K562 (cell line): ENCODE results near the gene GPR32. TPM values are rescaled to one million over a fixed set of nuclear protein-coding genes. Genes with fewer than 3 reads are reported as not detected.

Source experiments
- ATAC-seq: fragments of 200-7000 bp; cut with Tn5 transposase; 3 replicates; pipeline ENCODE4 v1.9.1; 2020; ENCODE audit warnings: moderate library complexity
- BruUV-seq: library from RNA; stranded (reverse); fragments of 400-500 nt; replicated peaks from 2 replicates; lab custom pipeline; 2021; lab: Mats Ljungman, UMichigan
- CTCF ChIA-PET: fragments of 300-600 bp; formaldehyde crosslinking; extraction: SDS; loops from one replicate; lab custom pipeline; 2021; ENCODE audit warnings: low intra/inter-chr PET ratio; lab: Yijun Ruan, JAX
- POLR2A ChIA-PET: fragments of 300-600, 350-650 bp; sonication (Branson Sonifier 250); formaldehyde crosslinking; extraction: SDS; loops from one replicate; lab custom pipeline; 2021; ENCODE audit warnings: antibody characterized with exemption, inconsistent platforms; lab: Yijun Ruan, JAX
- DNase-seq, 4 experiments: peaks; one replicate each; pipeline versions ENCODE4 v3.0.0 to v3.0.0-alpha.2; 2011 to 2018; ENCODE audit warnings: low spot score in 3 of 4, mixed read lengths in 3 of 4; ENCODE audit errors: extremely low read depth in 1 of 4
- FAIRE-seq: peaks from 2 replicates; lab custom pipeline; 2011; peaks lifted over from hg19 to GRCh38; lab: Jason Lieb, UNC
- H2AFZ ChIP-seq: 2 replicates; pipeline ENCODE4 v1.6.0; 2011; ENCODE audit warnings: low read depth, low read length, control low read depth, inconsistent platforms
- H3K27ac ChIP-seq: fragments of 200-600 bp; 3 replicates; pipeline ENCODE4 v1.8.0; 2011; ENCODE audit warnings: low read depth, mild to moderate bottlenecking, control low read depth, inconsistent platforms, low read length, moderate library complexity, mixed read lengths; ENCODE audit errors: extremely low read depth
- H3K27me3 ChIP-seq, 2 experiments: fragments of 300-600 bp in 1 of 2; 2 replicates in 1 of 2; 3 replicates in 1 of 2; pipeline versions ENCODE4 v1.6.0 to v1.8.0; 2011; ENCODE audit warnings: inconsistent platforms in 2 of 2, low read length in 2 of 2, mild to moderate bottlenecking in 1 of 2, mixed read lengths in 1 of 2, moderate library complexity in 1 of 2; ENCODE audit not compliant: control insufficient read depth in 2 of 2, insufficient read depth in 2 of 2
- H3K36me3 ChIP-seq: fragments of 300-600 bp; 3 replicates; pipeline ENCODE4 v1.8.0; 2011; ENCODE audit warnings: mild to moderate bottlenecking, low read length, inconsistent platforms; ENCODE audit not compliant: control insufficient read depth, insufficient read depth
- H3K4me1 ChIP-seq, 2 experiments: fragments of 200-600 bp in 1 of 2; replicated peaks in 1 of 2; 2 replicates in 1 of 2; 3 replicates in 1 of 2; pipeline versions ENCODE4 v1.5.1 to v1.8.0; 2011; ENCODE audit warnings: inconsistent platforms in 2 of 2, low read length in 2 of 2, mild to moderate bottlenecking in 1 of 2, mixed read lengths in 1 of 2, moderate library complexity in 1 of 2; ENCODE audit not compliant: control insufficient read depth in 2 of 2, insufficient read depth in 2 of 2
- H3K4me2 ChIP-seq: 2 replicates; pipeline ENCODE4 v1.6.1; 2011; ENCODE audit warnings: low read length, control low read depth, inconsistent platforms, mixed read lengths; ENCODE audit not compliant: insufficient read depth
- H3K4me3 ChIP-seq: fragments of 200-600 bp; sonication (generic), shearing (Covaris generic); 2 replicates; pipeline ENCODE4 v1.5.1; 2016; ENCODE audit warnings: control low read depth, inconsistent platforms
- H3K79me2 ChIP-seq: fragments of 200-600 bp; 3 replicates; pipeline ENCODE4 v1.8.0; 2011; ENCODE audit warnings: low read length, inconsistent platforms; ENCODE audit not compliant: control insufficient read depth, insufficient read depth
- H3K9ac ChIP-seq, 2 experiments: 2 replicates each; pipeline versions ENCODE4 v1.6.0 to v1.6.1; 2011; ENCODE audit warnings: low read depth in 2 of 2, low read length in 2 of 2, control low read depth in 1 of 2, inconsistent platforms in 1 of 2, mild to moderate bottlenecking in 1 of 2, mixed read lengths in 1 of 2; ENCODE audit not compliant: insufficient read depth in 1 of 2
- H3K9me1 ChIP-seq: one replicate; pipeline ENCODE4 v1.6.0; 2011; ENCODE audit warnings: inconsistent platforms, mild to moderate bottlenecking, low read length, moderate library complexity; ENCODE audit not compliant: control insufficient read depth, insufficient read depth
- H3K9me3 ChIP-seq: replicated peaks from 2 replicates; pipeline ENCODE4 v1.5.1; 2011; ENCODE audit warnings: low read depth, low read length, inconsistent platforms; ENCODE audit not compliant: control insufficient read depth, insufficient read depth
- H4K20me1 ChIP-seq: replicated peaks from 2 replicates; pipeline ENCODE4 v1.6.1; 2011; ENCODE audit warnings: low read length, inconsistent platforms, mixed read lengths; ENCODE audit not compliant: control insufficient read depth, insufficient read depth
- CHCHD3 ChIP-seq: fragments of 250-450 bp; sonication (Bioruptor Pico); IDR thresholded peaks from 2 replicates; pipeline ENCODE4 v2.1.2; 2022; ENCODE audit warnings: mild to moderate bottlenecking
- CREB3 ChIP-seq: fragments of 450-650 bp; conservative IDR thresholded peaks from 2 replicates; pipeline ENCODE4 v1.6.1; 2016; ENCODE audit warnings: missing genetic modification characterization, low read depth, mild to moderate bottlenecking, missing compliant biosample characterization, moderate library complexity
- ERF ChIP-seq: fragments of 450-650 bp; formaldehyde crosslinking; IDR thresholded peaks from 2 replicates; pipeline ENCODE4 v1.4.0; 2020; ENCODE audit warnings: mild to moderate bottlenecking, mixed read lengths
- FOXA3 ChIP-seq, 2 experiments: fragments of 450-650 bp in 1 of 2; sonication (generic) in 1 of 2; formaldehyde crosslinking; IDR thresholded peaks in 1 of 2; conservative IDR thresholded peaks in 1 of 2; 2 replicates each; pipeline versions ENCODE4 v1.4.0 to v1.8.0; 2020 to 2022; ENCODE audit warnings: mild to moderate bottlenecking in 2 of 2, missing genetic modification reagents in 1 of 2
- MEIS2 ChIP-seq: fragments of 450-650 bp; IDR thresholded peaks from 2 replicates; pipeline ENCODE4 v1.6.1; 2014; ENCODE audit warnings: mild to moderate bottlenecking; ENCODE audit not compliant: partially characterized antibody
- MXD1 ChIP-seq: fragments of 250-450 bp; sonication (Bioruptor Pico); IDR thresholded peaks from 2 replicates; pipeline ENCODE4 v1.8.0; 2021; ENCODE audit warnings: borderline replicate concordance, mild to moderate bottlenecking, moderate library complexity; ENCODE audit not compliant: poor library complexity, severe bottlenecking
- PATZ1 ChIP-seq: fragments of 250-450 bp; sonication (Bioruptor Pico); IDR thresholded peaks from 2 replicates; pipeline ENCODE4 v1.5.0; 2020; ENCODE audit warnings: mild to moderate bottlenecking, borderline replicate concordance
- SAP30 ChIP-seq: fragments of 200-600 bp; sonication (generic); IDR thresholded peaks from 2 replicates; pipeline ENCODE4 v1.6.1; 2012; ENCODE audit warnings: borderline replicate concordance, low read depth, mild to moderate bottlenecking, moderate library complexity, low read length, control low read depth, inconsistent platforms; ENCODE audit not compliant: insufficient read depth, poor library complexity, severe bottlenecking
- TAF1 ChIP-seq: IDR thresholded peaks from 2 replicates; pipeline ENCODE4 v1.6.1; 2011; ENCODE audit warnings: mild to moderate bottlenecking, low read length, moderate library complexity; ENCODE audit not compliant: insufficient read depth, control insufficient read depth, severe bottlenecking; ENCODE audit errors: extremely low read depth
- TEAD1 ChIP-seq, 2 experiments: fragments of 450-650 bp in 1 of 2; sonication (generic) in 1 of 2; formaldehyde crosslinking; IDR thresholded peaks; 2 replicates each; pipeline versions ENCODE4 v1.4.0 to v1.8.0; 2020 to 2022; ENCODE audit warnings: mild to moderate bottlenecking in 2 of 2, missing genetic modification reagents in 1 of 2
- U2AF2 ChIP-seq: fragments of 200-400 bp; formaldehyde crosslinking; optimal IDR thresholded peaks from 2 replicates; pipeline ENCODE3; 2017; ENCODE audit warnings: low read depth, mild to moderate bottlenecking, low read length
- ZNF445 ChIP-seq: fragments of 250-450 bp; sonication (Bioruptor Pico); IDR thresholded peaks from 2 replicates; pipeline ENCODE4 v1.4.0; 2020; ENCODE audit warnings: low read depth, mild to moderate bottlenecking, moderate library complexity
- ZNF511 ChIP-seq: sonication (generic); formaldehyde crosslinking; IDR thresholded peaks from 2 replicates; pipeline ENCODE4 v1.8.0; 2022; ENCODE audit warnings: mild to moderate bottlenecking, missing genetic modification reagents
- ZNF561 ChIP-seq: fragments of 450-650 bp; formaldehyde crosslinking; conservative IDR thresholded peaks from 2 replicates; pipeline ENCODE4 v1.4.0; 2020; ENCODE audit warnings: mild to moderate bottlenecking, moderate library complexity
- WGBS: fragments of 100-300 bp; shearing (Covaris generic); methylation state at CpG from one replicate; pipeline ENCODE4 v1.1.6; 2016; ENCODE audit warnings: low coverage, mixed read lengths; ENCODE audit not compliant: insufficient coverage; ENCODE audit errors: missing lambda C conversion rate; 5-methylcytosine and 5-hydroxymethylcytosine counted together
- in situ Hi-C: fragments of 300-500 bp; cut with MboI; formaldehyde crosslinking; loops from 4 replicates; pipeline ENCODE4 v1.15.0; 2018; ENCODE audit warnings: inconsistent platforms, mixed read lengths
- intact Hi-C: fragments of 100-400 bp; cut with micrococcal nuclease; formaldehyde crosslinking; loops from 2 replicates; pipeline ENCODE4 v1.14.2; 2022
- polyA plus RNA-seq, 8 experiments: library from polyadenylated mRNA; depleted of rRNA in 4 of 8; stranded (reverse) in 5 of 8; unstranded in 3 of 8; fragments of >200 nt; fragmentation: Nextera tagmentation in 2 of 8; fragmentation: Illumina TruSeq in 1 of 8; extraction: Ambion mirVana in 2 of 8; extraction: Trizol in 1 of 8; gene quantifications; 2 replicates each; pipeline versions ENCODE4 v1.2.1 to v1.2.3, GENCODE V29; 2011 to 2014; ENCODE audit warnings: inconsistent platforms in 1 of 8, missing spikeins in 1 of 8
- total RNA-seq, 7 experiments: library from RNA; depleted of rRNA in 6 of 7; stranded (reverse); fragments of >200 nt in 6 of 7; fragmentation: Illumina TruSeq in 2 of 7; extraction: Trizol in 2 of 7; gene quantifications; 2 replicates each; pipeline versions ENCODE4 v1.2.1 to v1.2.3, GENCODE V29; 2011 to 2021; ENCODE audit warnings: low replicate concordance in 1 of 7

Gene GPR32
- total and polyA plus RNA-seq, 9 of the 15 experiments (the other 6 are each of a cell fraction or from before 2014, with no cell fraction given), result not detected

GRCh38 chr19:50820086-50820485 lies 49.8 kb downstream of the GPR32 start:
- Histone ChIP-seq H4K20me1 (no peaks in the 10 kb centered on the region), H3K27me3 (no peaks in the 10 kb centered on the region; a peak in 1 of 5 replicates), H3K9me3 (peaks cover 5% of the 10 kb centered on the region), H3K9me1 (peaks cover 2% of the 10 kb centered on the region), H3K4me1 (peaks cover 57 to 74% of the 10 kb centered on the region in 2 experiments), H2AFZ (peak overlapping the region; percentile 92), H3K4me3 (peak overlapping the region; percentile 25; the same call in 1 of the 2 replicates), H3K9ac (peak overlapping the region; percentile 66 to 83; a peak in 3 of 4 replicates), H3K4me2 (peak overlapping the region; percentile 79), H3K27ac (peak overlapping the region; percentile 74; the same call in 2 of the 3 replicates), H3K36me3 (no peaks in the 10 kb centered on the region), H3K79me2 (0 out of 3 replicates have a peak, but pooled peaks cover 6% of the 10 kb centered on the region)
- POLR2A ChIA-PET, result interaction anchor here (0.6 to 8.6 kb wide), 10 partner anchors 9 to 90 kb away, joined by 3 to 70 read pairs (median 3); partner anchors contain the start of gene KLK15
- peak in 1 of 4 experiments; percentile 66 for DNase-seq
- ATAC-seq, result no peak
- CTCF ChIA-PET, result no interaction called here
- BruUV-seq, result TSS peak; percentile 72
- WGBS, result 15% methylated on average over 14 of the region's 15 CpGs
- peak; percentile 65 for FAIRE-seq
- intact Hi-C loops (no loop called here), in situ Hi-C loops (no loop called here)
- TF ChIP-seq MXD1, result no peak
- TF ChIP-seq FOXA3 (CRISPR knock-in tag; conservative IDR thresholded peaks at IDR 0.05 in 1 of 2, IDR thresholded peaks at IDR 0.05 in 1 of 2), result peak in 1 of 2 experiments; percentile 53; a peak in 1 of 4 replicates
- no peak for TF ChIP-seq ZNF445
- TF ChIP-seq TAF1, result no peak
- TF ChIP-seq SAP30, result peak; percentile 11
- 0 out of 2 replicates have a peak, but pooled peaks have one; percentile 49 for TF ChIP-seq ERF (CRISPR knock-in tag)
- TF ChIP-seq ZNF511, result no peak
- no peak for TF ChIP-seq CHCHD3 (CRISPR knock-in tag)
- TF ChIP-seq CREB3 (tag), result 0 out of 2 replicates have a peak, but pooled peaks have one; percentile 29
- TF ChIP-seq MEIS2, result no peak
- no peak for TF ChIP-seq ZNF561 (CRISPR knock-in tag)
- no peak for TF ChIP-seq U2AF2
- no peak for TF ChIP-seq PATZ1
- TF ChIP-seq TEAD1 (CRISPR knock-in tag; IDR thresholded peaks at IDR 0.05), result 0 out of 4 replicates have a peak, but pooled peaks of 1 of the 2 experiments have one; percentile 57
